Ureter (tissue), 1 donor: ENCODE data around the gene RET. TPM values are rescaled to one million over a fixed set of nuclear protein-coding genes. Genes with fewer than 3 reads are reported as not detected.
"Not testable (repeated sequence)": the region's sequence is repeated elsewhere in the genome, so short reads cannot be mapped to it uniquely, and the experiment has no call there.

Source experiments
- DNase-seq: peaks from one replicate; pipeline ENCODE4 v3.0.0-alpha.2; 2020; ENCODE audit warnings: low spot score
- total RNA-seq: library from RNA; stranded (reverse); gene quantifications from one replicate; pipeline ENCODE4 v1.2.4, GENCODE V29; 2023
- donor health status: DM: yes; HTN: yes; CAD: no.

The RET gene
- total RNA-seq, 1 donor from 2014 or later, result 0.42 TPM

- no peak for DNase-seq
Observed at GRCh38 chr10:43077421-43078171, 727 bp downstream of the RET start.

- DNase-seq, result no peak
Observed at GRCh38 chr10:43078175-43078985, 1.5 kb downstream of the RET start.

GRCh38 chr10:43078986-43079273, 2.1 kb downstream of the RET start:
- DNase-seq, result no peak

- DNase-seq, result no peak
Observed at GRCh38 chr10:43079856-43080255, 3.0 kb downstream of the RET start.

GRCh38 chr10:43082087-43082486, 5.2 kb downstream of the RET start:
- no peak for DNase-seq

GRCh38 chr10:43082746-43083145, 5.9 kb downstream of the RET start:
- DNase-seq, result no peak

GRCh38 chr10:43083764-43084163, 6.9 kb downstream of the RET start:
- DNase-seq, result no peak

- DNase-seq, result no peak
Observed at GRCh38 chr10:43084812-43085211, 7.9 kb downstream of the RET start.

GRCh38 chr10:43086321-43086942, 9.6 kb downstream of the RET start:
- DNase-seq, result no peak

GRCh38 chr10:43089519-43089918, 12.7 kb downstream of the RET start:
- DNase-seq, result no peak

- DNase-seq, result no peak
Observed at GRCh38 chr10:43090188-43090587, 13.3 kb downstream of the RET start.

- no peak for DNase-seq
Observed at GRCh38 chr10:43090664-43091063, 13.8 kb downstream of the RET start.

- DNase-seq, result no peak
Observed at GRCh38 chr10:43091846-43092245, 15.0 kb downstream of the RET start.

GRCh38 chr10:43093423-43094076, 16.7 kb downstream of the RET start:
- DNase-seq, result no peak

GRCh38 chr10:43094085-43094484, 17.2 kb downstream of the RET start:
- no peak for DNase-seq

GRCh38 chr10:43099339-43099738, 22.5 kb downstream of the RET start:
- DNase-seq, result not testable (repeated sequence)

GRCh38 chr10:43099928-43100327, 23.1 kb downstream of the RET start:
- DNase-seq, result no peak

- no peak for DNase-seq
Observed at GRCh38 chr10:43100366-43100765, 23.5 kb downstream of the RET start.

GRCh38 chr10:43102063-43102828, 25.4 kb downstream of the RET start:
- DNase-seq, result no peak

GRCh38 chr10:43105102-43105955, 28.5 kb downstream of the RET start:
- peak; percentile 67 for DNase-seq

GRCh38 chr10:43105956-43106229, 29.0 kb downstream of the RET start:
- DNase-seq, result no peak
